Measurements from ENCODE around the gene TTC8. TPM values are rescaled to one million over a fixed set of nuclear protein-coding genes. Genes with fewer than 3 reads are reported as not detected.

The TTC8 gene
- polyA plus RNA-seq, 3 donors: 2.3 to 3.7 (median 2.7) TPM

GRCh38 chr14:88825503-88825902 is 1.1 kb downstream of the TTC8 start:
- peak overlapping the region; percentile 98 for H2AFZ ChIP-seq (ENCODE audit: insufficient read depth, low read depth, low read length, poor library complexity, severe bottlenecking)
- H3K4me3 ChIP-seq (replicated peaks in 1 of 3; ENCODE audit: low read depth in 2 of 3, low read length in 3 of 3): peak overlapping the region in 1 of 3 experiments; percentile 82
- Mint-ChIP-seq H3K27ac (no peak overlapping the region), H3K27me3 (ENCODE audit: low read depth in 3 of 3) (peaks cover 1 to 4% (median 3%) of the 10 kb centered on the region in 3 donors), H3K36me3 (no peaks in the 10 kb centered on the region), H3K4me3 (no peak overlapping the region), H3K9me3 (no peaks in the 10 kb centered on the region), H3K4me1 (peaks cover 28% of the 10 kb centered on the region)
- no peaks in the 10 kb centered on the region for H4K20me1 ChIP-seq (ENCODE audit: insufficient read depth, low read length)
- no peaks in the 10 kb centered on the region for H3K27me3 ChIP-seq (ENCODE audit: control insufficient read depth in 2 of 2, insufficient read depth in 2 of 2, low read length in 2 of 2)
- no peak for TF ChIP-seq CTCF (IDR thresholded peaks at IDR 0.05)
- no peak for DNase-seq
- peak overlapping the region; percentile 95 for H3K4me2 ChIP-seq (replicated peaks; ENCODE audit: extremely low read depth, low read length, poor library complexity, severe bottlenecking)
- no peaks in the 10 kb centered on the region for H3K36me3 ChIP-seq (replicated peaks in 1 of 2; ENCODE audit: control insufficient read depth in 1 of 2, insufficient read depth in 2 of 2, low read length in 2 of 2)
- peaks cover 25 to 27% of the 10 kb centered on the region in 2 donors for H3K4me1 ChIP-seq (ENCODE audit: control insufficient read depth in 1 of 2, insufficient read depth in 2 of 2, low read length in 2 of 2)
- no peak overlapping the region for H3K27ac ChIP-seq (ENCODE audit: low read depth in 1 of 2, low read length in 2 of 2)
- no peak overlapping the region for H3K9ac ChIP-seq (ENCODE audit: insufficient read depth, low read length, poor library complexity, severe bottlenecking)
- H3K79me2 ChIP-seq (ENCODE audit: insufficient read depth, low read length): no peaks in the 10 kb centered on the region
- intact Hi-C loops (cut with micrococcal nuclease): no loop called here
- 88% methylated on average over 7 of the region's 9 CpGs for WGBS (ENCODE audit: insufficient coverage)
- H3K9me3 ChIP-seq (replicated peaks in 1 of 2; ENCODE audit: control insufficient read depth in 1 of 2, insufficient read depth in 1 of 2, low read length in 2 of 2): no peaks in the 10 kb centered on the region

GRCh38 chr14:88829188-88829587 is 4.7 kb downstream of the TTC8 start:
- H3K9me3 Mint-ChIP-seq: no peaks in the 10 kb centered on the region
- no peak overlapping the region for H3K4me3 Mint-ChIP-seq
- H4K20me1 ChIP-seq (ENCODE audit: insufficient read depth, low read length): no peaks in the 10 kb centered on the region
- no peaks in the 10 kb centered on the region for H3K36me3 Mint-ChIP-seq
- intact Hi-C loops (cut with micrococcal nuclease): no loop called here
- no peaks in the 10 kb centered on the region for H3K27me3 Mint-ChIP-seq (ENCODE audit: low read depth in 3 of 3)
- H3K27ac Mint-ChIP-seq: no peak overlapping the region
- H3K4me2 ChIP-seq (replicated peaks; ENCODE audit: extremely low read depth, low read length, poor library complexity, severe bottlenecking): no peak overlapping the region
- H2AFZ ChIP-seq (ENCODE audit: insufficient read depth, low read depth, low read length, poor library complexity, severe bottlenecking): peak overlapping the region; percentile 7
- H3K4me1 ChIP-seq (ENCODE audit: control insufficient read depth in 1 of 2, insufficient read depth in 2 of 2, low read length in 2 of 2): peaks cover 20 to 24% of the 10 kb centered on the region in 2 donors
- WGBS (ENCODE audit: insufficient coverage): 0% methylated on average over 1 of the region's 3 CpGs
- no peak overlapping the region for H3K4me3 ChIP-seq (replicated peaks in 1 of 3; ENCODE audit: low read depth in 2 of 3, low read length in 3 of 3)
- no peaks in the 10 kb centered on the region for H3K79me2 ChIP-seq (ENCODE audit: insufficient read depth, low read length)
- TF ChIP-seq CTCF (IDR thresholded peaks at IDR 0.05): no peak
- DNase-seq: peak in 2 of 3 donors; percentile 11 to 20
- peaks cover 34% of the 10 kb centered on the region for H3K4me1 Mint-ChIP-seq
- no peak overlapping the region for H3K9ac ChIP-seq (ENCODE audit: insufficient read depth, low read length, poor library complexity, severe bottlenecking)
- H3K27me3 ChIP-seq (ENCODE audit: control insufficient read depth in 2 of 2, insufficient read depth in 2 of 2, low read length in 2 of 2): no peaks in the 10 kb centered on the region
- H3K36me3 ChIP-seq (replicated peaks in 1 of 2; ENCODE audit: control insufficient read depth in 1 of 2, insufficient read depth in 2 of 2, low read length in 2 of 2): no peaks in the 10 kb centered on the region
- H3K27ac ChIP-seq (ENCODE audit: low read depth in 1 of 2, low read length in 2 of 2): no peak overlapping the region
- no peaks in the 10 kb centered on the region for H3K9me3 ChIP-seq (replicated peaks in 1 of 2; ENCODE audit: control insufficient read depth in 1 of 2, insufficient read depth in 1 of 2, low read length in 2 of 2)

All from CD14-positive monocyte (primary cell).